ENCODE data around the gene ZFP3.
"Not testable (repeated sequence)": the region's sequence is repeated elsewhere in the genome, so short reads cannot be mapped to it uniquely, and the experiment has no call there.

Gene ZFP3

GRCh38 chr17:5138616-5139457 is 60.6 kb downstream of the ZFP3 start:
- no peak for DNase-seq (ENCODE audit: low spot score)

GRCh38 chr17:5139458-5139732 is 61.1 kb downstream of the ZFP3 start:
- DNase-seq (ENCODE audit: low spot score), result no peak

GRCh38 chr17:5142877-5143276 is 64.6 kb downstream of the ZFP3 start:
- not testable (repeated sequence) for DNase-seq (ENCODE audit: low spot score)
